Smooth muscle cell (in vitro differentiated cells): Measurements from ENCODE around the gene SCTR. TPM values are rescaled to one million over a fixed set of nuclear protein-coding genes. Genes with fewer than 3 reads are reported as not detected.

Experiments used
- DNase-seq: peaks from one replicate; lab custom pipeline; 2025; ENCODE audit not compliant: unreplicated experiment; lab: John Stamatoyannopoulos, UW
- H2AFZ ChIP-seq: fragments of 200-600 bp; sonication (generic); 2 replicates; pipeline ENCODE4 v1.6.0; 2016; ENCODE audit warnings: antibody characterized with exemption, low read depth, mild to moderate bottlenecking
- H3F3A ChIP-seq: fragments of 200-600 bp; sonication (generic); 2 replicates; pipeline ENCODE4 v1.6.0; 2017; ENCODE audit warnings: antibody characterized with exemption, low read depth
- H3K27ac ChIP-seq: fragments of 200-600 bp; sonication (generic); 2 replicates; pipeline ENCODE4 v1.5.1; 2016; ENCODE audit warnings: low read depth, mild to moderate bottlenecking
- H3K27me3 ChIP-seq: fragments of 200-600 bp; sonication (generic); 2 replicates; pipeline ENCODE4 v1.6.1; 2016; ENCODE audit warnings: low read depth, mild to moderate bottlenecking
- H3K36me3 ChIP-seq: fragments of 200-600 bp; sonication (generic); 2 replicates; pipeline ENCODE4 v1.5.1; 2016; ENCODE audit warnings: low read depth
- H3K4me1 ChIP-seq: fragments of 200-600 bp; sonication (generic); 2 replicates; pipeline ENCODE4 v1.5.1; 2016; ENCODE audit warnings: low read depth
- H3K4me2 ChIP-seq: fragments of 200-600 bp; sonication (generic); 2 replicates; pipeline ENCODE4 v1.6.0; 2016; ENCODE audit warnings: mild to moderate bottlenecking
- H3K4me3 ChIP-seq: fragments of 200-600 bp; sonication (generic); 2 replicates; pipeline ENCODE4 v1.5.1; 2016; ENCODE audit warnings: mild to moderate bottlenecking
- H3K79me2 ChIP-seq: fragments of 200-600 bp; sonication (generic); 2 replicates; pipeline ENCODE4 v1.6.0; 2016; ENCODE audit warnings: low read depth, mild to moderate bottlenecking
- H3K9ac ChIP-seq: fragments of 200-600 bp; sonication (generic); 2 replicates; pipeline ENCODE4 v1.6.0; 2016; ENCODE audit warnings: low read depth
- H3K9me3 ChIP-seq: fragments of 200-600 bp; sonication (generic); replicated peaks from 2 replicates; pipeline ENCODE4 v1.5.1; 2016; ENCODE audit warnings: low read depth
- H4K20me1 ChIP-seq: fragments of 200-600 bp; sonication (generic); 2 replicates; pipeline ENCODE4 v1.6.0; 2016; ENCODE audit warnings: low read depth
- CTCF ChIP-seq: fragments of 200-600 bp; sonication (generic); IDR thresholded peaks from 2 replicates; pipeline ENCODE4 v1.5.1; 2017; ENCODE audit warnings: borderline replicate concordance, mild to moderate bottlenecking, antibody characterized with exemption; ENCODE audit not compliant: insufficient read depth, poor library complexity, severe bottlenecking
- WGBS: methylation state at CpG from one replicate; pipeline ENCODE4 v1.1.7; 2016; ENCODE audit warnings: low lambda C conversion rate; 5-methylcytosine and 5-hydroxymethylcytosine counted together
- polyA plus RNA-seq: library from polyadenylated mRNA; unstranded; fragments of >200 nt; fragmentation: Nextera tagmentation; extraction: Ambion mirVana; gene quantifications from 2 replicates; pipeline ENCODE4 v1.2.1, GENCODE V29; 2016
- total RNA-seq: library from RNA; depleted of rRNA; stranded (reverse); fragments of >200 nt; gene quantifications from 2 replicates; pipeline ENCODE4 v1.2.3, GENCODE V29; 2014

SCTR gene
- total and polyA plus RNA-seq, 2 experiments from 2014 or later = not detected

- no peak for TF ChIP-seq CTCF
- Histone ChIP-seq H4K20me1 (no peaks in the 10 kb centered on the region), H3K27me3 (peaks cover 62% of the 10 kb centered on the region), H3K9ac (no peak overlapping the region), H3K36me3 (no peaks in the 10 kb centered on the region), H3F3A (no peaks in the 10 kb centered on the region), H3K79me2 (no peaks in the 10 kb centered on the region), H3K9me3 (no peaks in the 10 kb centered on the region), H3K27ac (no peak overlapping the region), H3K4me2 (no peak overlapping the region), H3K4me1 (peaks cover 4% of the 10 kb centered on the region), H3K4me3 (no peak overlapping the region), H2AFZ (no peak overlapping the region)
- 87% methylated on average over 3 of the region's 3 CpGs for WGBS
- no peak for DNase-seq
These were observed 3.4 kb downstream of the SCTR start for GRCh38 chr2:119520696-119521432.

GRCh38 chr2:119519057-119519408 lies 5.2 kb downstream of the SCTR start:
- H3K9ac ChIP-seq = no peak overlapping the region
- no peak overlapping the region for H3K27ac ChIP-seq
- H3K4me3 ChIP-seq = no peak overlapping the region
- no peak for DNase-seq
- no peaks in the 10 kb centered on the region for H3K36me3 ChIP-seq
- H4K20me1 ChIP-seq = no peaks in the 10 kb centered on the region
- peaks cover 43% of the 10 kb centered on the region for H3K27me3 ChIP-seq
- no peak overlapping the region for H2AFZ ChIP-seq
- no peaks in the 10 kb centered on the region for H3F3A ChIP-seq
- WGBS = 91% methylated on average over 10 of the region's 10 CpGs
- no peaks in the 10 kb centered on the region for H3K79me2 ChIP-seq
- H3K4me2 ChIP-seq = no peak overlapping the region
- no peaks in the 10 kb centered on the region for H3K9me3 ChIP-seq
- TF ChIP-seq CTCF = no peak
- peaks cover 4% of the 10 kb centered on the region for H3K4me1 ChIP-seq

GRCh38 chr2:119518401-119519056 lies 5.8 kb downstream of the SCTR start:
- no peak overlapping the region for H3K4me3 ChIP-seq
- no peaks in the 10 kb centered on the region for H3K79me2 ChIP-seq
- H3K9me3 ChIP-seq = no peaks in the 10 kb centered on the region
- no peak overlapping the region for H3K4me2 ChIP-seq
- TF ChIP-seq CTCF = no peak
- no peak overlapping the region for H2AFZ ChIP-seq
- no peak for DNase-seq
- H3K9ac ChIP-seq = no peak overlapping the region
- H3K27ac ChIP-seq = no peak overlapping the region
- H3K36me3 ChIP-seq = no peaks in the 10 kb centered on the region
- peaks cover 38% of the 10 kb centered on the region for H3K27me3 ChIP-seq
- 78% methylated on average over 10 of the region's 10 CpGs for WGBS
- no peaks in the 10 kb centered on the region for H3K4me1 ChIP-seq
- no peaks in the 10 kb centered on the region for H4K20me1 ChIP-seq
- no peaks in the 10 kb centered on the region for H3F3A ChIP-seq
